Kidney (tissue), 14 donors: ENCODE results near the gene MUC2. TPM values are rescaled to one million over a fixed set of nuclear protein-coding genes. Genes with fewer than 3 reads are reported as not detected.

Experiments
- DNase-seq, 5 donors: peaks; one replicate each; pipeline ENCODE4 v3.0.0-alpha.2; 2013 to 2020
- FAIRE-seq: peaks from 2 replicates; lab custom pipeline; 2012; peaks lifted over from hg19 to GRCh38; lab: Jason Lieb, UNC
- H3K27ac ChIP-seq, 2 donors: one replicate each; pipeline ENCODE4 v1.7.0; 2013; ENCODE audit warnings: low read depth in 2 of 2, low read length in 2 of 2, inconsistent platforms in 1 of 2
- H3K27me3 ChIP-seq: one replicate; pipeline ENCODE4 v1.7.1; 2013; ENCODE audit warnings: low read length, inconsistent platforms; ENCODE audit not compliant: control insufficient read depth, insufficient read depth
- H3K36me3 ChIP-seq, 3 donors: one replicate each; pipeline versions ENCODE4 v1.7.0 to v1.7.1; 2013; ENCODE audit warnings: low read length in 3 of 3, control low read depth in 1 of 3, inconsistent platforms in 1 of 3; ENCODE audit not compliant: insufficient read depth in 3 of 3, control insufficient read depth in 2 of 3
- H3K4me1 ChIP-seq, 3 donors: one replicate each; pipeline versions ENCODE4 v1.7.0 to v1.7.1; 2013; ENCODE audit warnings: low read length in 3 of 3, inconsistent platforms in 1 of 3, low read depth in 1 of 3; ENCODE audit not compliant: control insufficient read depth in 2 of 3, insufficient read depth in 2 of 3
- H3K4me3 ChIP-seq, 3 donors: one replicate each; pipeline versions ENCODE4 v1.7.0 to v1.8.1; 2013; ENCODE audit warnings: low read length in 3 of 3, control low read depth in 1 of 3, inconsistent platforms in 1 of 3
- H3K9ac ChIP-seq, 3 donors: one replicate each; pipeline versions ENCODE4 v1.7.0 to v1.7.1; 2013; ENCODE audit warnings: low read length in 3 of 3, control low read depth in 1 of 3, inconsistent platforms in 1 of 3
- H3K9me3 ChIP-seq, 3 donors: one replicate each; pipeline versions ENCODE4 v1.7.0 to v1.7.1; 2013; ENCODE audit warnings: low read length in 3 of 3, control low read depth in 1 of 3, inconsistent platforms in 1 of 3; ENCODE audit not compliant: control insufficient read depth in 2 of 3, insufficient read depth in 1 of 3
- intact Hi-C: fragments of 100-400 bp; cut with DNase I; formaldehyde crosslinking; loops from one replicate; pipeline ENCODE4 v1.11.1; 2022
- polyA plus RNA-seq: library from polyadenylated mRNA; stranded (reverse); fragments of 350-450 nt; fragmentation: Illumina TruSeq; extraction: RNeasy Lipid Tissue Mini Kit (QIAGEN cat#74804); gene quantifications from one replicate; pipeline ENCODE4 v1.2.3, GENCODE V29; 2014; ENCODE audit warnings: low read depth, low replicate concordance; ENCODE audit not compliant: insufficient read depth
- total RNA-seq: library from RNA; stranded (reverse); fragmentation: NEBNext Ultra II Directional; extraction: Animal tissue kit (Norgen Biotek cat#: 25700); gene quantifications from one replicate; pipeline ENCODE4 v1.2.1, GENCODE V29; 2021
- TF ChIP-seq, protein P1 (sequence below): IDR thresholded peaks from 3 replicates; pipeline ENCODE4 v1.5.1; 2012; ENCODE audit warnings: mild to moderate bottlenecking, moderate library complexity, borderline replicate concordance; ENCODE audit not compliant: insufficient read depth; ENCODE audit errors: extremely low read depth
- donor health status: control.
- donor health status: control.
- donor health status: control.
- donor health status: control.
- donor health status: control.
- donor health status: DM: yes; HTN: yes; CAD: no.
- donor health status: Normal renal cell carcinoma (clear cell type).

Gene MUC2
- total and polyA plus RNA-seq, 2 donors from 2014 or later = not detected

- no peaks in the 10 kb centered on the region for H3K4me1 ChIP-seq
- peaks cover 0 to 3% (median 0%) of the 10 kb centered on the region in 3 donors for H3K9me3 ChIP-seq
- intact Hi-C loops = no loop called here
- H3K9ac ChIP-seq = no peak overlapping the region
- no peak for DNase-seq
- H3K27ac ChIP-seq = no peak overlapping the region
- no peaks in the 10 kb centered on the region for H3K27me3 ChIP-seq
- peaks cover 0 to 2% (median 0%) of the 10 kb centered on the region in 3 donors for H3K36me3 ChIP-seq
- TF ChIP-seq, protein P1, sequence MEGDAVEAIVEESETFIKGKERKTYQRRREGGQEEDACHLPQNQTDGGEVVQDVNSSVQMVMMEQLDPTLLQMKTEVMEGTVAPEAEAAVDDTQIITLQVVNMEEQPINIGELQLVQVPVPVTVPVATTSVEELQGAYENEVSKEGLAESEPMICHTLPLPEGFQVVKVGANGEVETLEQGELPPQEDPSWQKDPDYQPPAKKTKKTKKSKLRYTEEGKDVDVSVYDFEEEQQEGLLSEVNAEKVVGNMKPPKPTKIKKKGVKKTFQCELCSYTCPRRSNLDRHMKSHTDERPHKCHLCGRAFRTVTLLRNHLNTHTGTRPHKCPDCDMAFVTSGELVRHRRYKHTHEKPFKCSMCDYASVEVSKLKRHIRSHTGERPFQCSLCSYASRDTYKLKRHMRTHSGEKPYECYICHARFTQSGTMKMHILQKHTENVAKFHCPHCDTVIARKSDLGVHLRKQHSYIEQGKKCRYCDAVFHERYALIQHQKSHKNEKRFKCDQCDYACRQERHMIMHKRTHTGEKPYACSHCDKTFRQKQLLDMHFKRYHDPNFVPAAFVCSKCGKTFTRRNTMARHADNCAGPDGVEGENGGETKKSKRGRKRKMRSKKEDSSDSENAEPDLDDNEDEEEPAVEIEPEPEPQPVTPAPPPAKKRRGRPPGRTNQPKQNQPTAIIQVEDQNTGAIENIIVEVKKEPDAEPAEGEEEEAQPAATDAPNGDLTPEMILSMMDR = no peak
- FAIRE-seq = no peak
- H3K4me3 ChIP-seq = no peak overlapping the region
Measured at GRCh38 chr11:1026641-1027482, 47.8 kb upstream of the MUC2 start.

DNA sequence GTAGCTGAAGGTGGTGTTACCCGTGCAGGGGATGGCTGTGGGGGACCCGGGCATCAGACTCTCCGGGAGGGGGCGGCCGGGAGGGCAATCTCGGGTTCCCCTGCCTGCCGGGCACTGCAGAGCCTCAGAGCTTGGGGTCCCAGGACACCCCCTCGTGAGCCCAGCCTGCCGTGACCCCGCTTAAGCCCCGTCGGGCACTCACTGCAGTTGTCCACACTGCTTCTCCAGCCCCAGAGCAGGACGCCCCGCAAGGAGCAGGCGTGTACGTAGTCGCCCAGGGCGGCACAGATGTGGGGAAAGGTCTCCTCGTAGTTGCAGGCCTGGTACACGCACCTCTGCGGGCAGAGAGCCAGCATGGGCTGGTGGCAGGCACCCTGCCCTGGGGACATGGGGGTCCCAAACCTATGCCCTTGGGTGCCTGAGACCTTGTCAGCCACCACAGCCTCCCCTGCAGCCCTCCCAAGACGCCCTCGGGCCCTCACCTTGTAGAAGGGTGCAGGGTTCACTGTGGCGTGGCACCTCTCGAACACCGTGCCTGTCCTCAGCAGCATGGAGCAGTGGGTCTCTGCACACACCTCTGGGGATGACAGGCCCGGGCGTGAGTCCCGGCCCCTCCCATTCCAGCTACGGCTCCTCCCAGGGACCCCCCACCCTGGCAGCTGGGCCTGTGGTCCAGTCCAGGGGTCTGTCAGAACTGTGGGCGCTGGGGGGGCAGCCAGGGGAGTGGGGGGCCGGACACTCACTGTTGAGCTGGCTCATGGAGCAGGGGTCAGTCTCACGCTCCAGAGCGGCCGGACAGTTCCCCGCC lies 47.0 kb upstream of the MUC2 start:
- Histone ChIP-seq H3K9ac (no peak overlapping the region), H3K27ac (no peak overlapping the region), H3K9me3 (peaks cover 0 to 3% (median 0%) of the 10 kb centered on the region in 3 donors), H3K4me1 (no peaks in the 10 kb centered on the region), H3K27me3 (no peaks in the 10 kb centered on the region), H3K4me3 (no peak overlapping the region), H3K36me3 (peaks cover 0 to 7% (median 0%) of the 10 kb centered on the region in 3 donors)
- intact Hi-C loops = no loop called here
- TF ChIP-seq, protein P1 = no peak
- FAIRE-seq = no peak
- no peak for DNase-seq

GRCh38 chr11:1028291-1028540 lies 46.5 kb upstream of the MUC2 start:
- no peak for DNase-seq
- H3K9me3 ChIP-seq = no peaks in the 10 kb centered on the region
- H3K27me3 ChIP-seq = no peaks in the 10 kb centered on the region
- no peak overlapping the region for H3K27ac ChIP-seq
- intact Hi-C loops = no loop called here
- H3K9ac ChIP-seq = no peak overlapping the region
- TF ChIP-seq, protein P1 = no peak
- no peak overlapping the region for H3K4me3 ChIP-seq
- FAIRE-seq = no peak
- no peaks in the 10 kb centered on the region for H3K4me1 ChIP-seq
- H3K36me3 ChIP-seq = peaks cover 0 to 4% (median 0%) of the 10 kb centered on the region in 3 donors
